Psoas muscle (tissue), 8 donors: Measurements from ENCODE around the gene TMEM72. TPM values are rescaled to one million over a fixed set of nuclear protein-coding genes. Genes with fewer than 3 reads are reported as not detected.
A peak's percentile ranks its signal among the peaks of the same experiment; 100 is the strongest.

Experiments used
- ATAC-seq, 4 donors: fragments of 200-7000 bp; cut with Tn5 transposase; one replicate each; pipeline ENCODE4 v1.9.1; 2020; ENCODE audit warnings: moderate library complexity in 3 of 4, mild to moderate bottlenecking in 2 of 4
- DNase-seq, 2 donors: peaks; one replicate each; pipeline ENCODE4 v3.0.0-alpha.2; 2020
- H3K27ac ChIP-seq: fragments of 200-600 bp; one replicate; pipeline ENCODE4 v1.8.0; 2022
- H3K27me3 ChIP-seq, 3 donors: fragments of 200-600 bp in 1 of 3; one replicate each; pipeline versions ENCODE4 v1.6.1 to v1.8.0; 2013 to 2022; ENCODE audit warnings: low read length in 2 of 3, mild to moderate bottlenecking in 2 of 3, moderate library complexity in 1 of 3; ENCODE audit not compliant: insufficient read depth in 3 of 3
- H3K36me3 ChIP-seq, 2 donors: fragments of 200-600 bp in 1 of 2; one replicate each; pipeline versions ENCODE4 v1.6.1 to v1.8.0; 2013 to 2022; ENCODE audit warnings: low read depth in 1 of 2, mild to moderate bottlenecking in 1 of 2, moderate library complexity in 1 of 2; ENCODE audit not compliant: insufficient read depth in 1 of 2
- H3K4me1 ChIP-seq: fragments of 200-600 bp; one replicate; pipeline ENCODE4 v1.8.0; 2022
- H3K4me3 ChIP-seq: fragments of 200-600 bp; one replicate; pipeline ENCODE4 v1.8.0; 2022; ENCODE audit warnings: mild to moderate bottlenecking
- H3K9me3 ChIP-seq: fragments of 200-600 bp; one replicate; pipeline ENCODE4 v1.8.0; 2022
- WGBS, 3 donors: extraction: QIAGEN DNeasy Blood & Tissue Kit; methylation state at CpG; one replicate each; pipeline versions ENCODE4 v1.1.6 to v1.1.7; 2013; 5-methylcytosine and 5-hydroxymethylcytosine counted together
- intact Hi-C, 2 donors: fragments of 100-400 bp; cut with DNase I; formaldehyde crosslinking; loops; one replicate each; pipeline versions ENCODE4 v1.11.0 to v1.14.2; 2022
- polyA plus RNA-seq, 3 donors: library from polyadenylated mRNA; stranded (reverse); fragments of 200-250 nt; gene quantifications; one replicate each; pipeline ENCODE4 v1.2.3, GENCODE V29; 2013
- total RNA-seq, 4 donors: library from RNA; stranded (reverse); fragmentation: NEBNext Ultra II Directional in 2 of 4; extraction: Animal tissue kit (Norgen Biotek cat#: 25700) in 2 of 4; gene quantifications; one replicate each; pipeline versions ENCODE4 v1.2.1 to v1.2.4, GENCODE V29; 2021 to 2023
- TF ChIP-seq, protein P1 (sequence below): fragments of 200-600 bp; IDR thresholded peaks from one replicate; pipeline ENCODE4 v1.8.0; 2022; ENCODE audit warnings: antibody characterized with exemption
- donor health status: healthy with polysubstance abuse.
- donor health status: DM: no; HTN: no; CAD: no; lungs with moderate emphysema.
- donor health status: Bipolar disorder and iron deficiency.
- donor health status: healthy.
- donor health status: DM: yes; HTN: yes; CAD: no.
- donor health status: DM: no; HTN: no; CAD: no.
- donor health status: DM: no; HTN: no; CAD: no.
- donor health status: DM: yes; HTN: yes; CAD: no.

Gene TMEM72
- total and polyA plus RNA-seq, 7 donors, result not detected

DNA sequence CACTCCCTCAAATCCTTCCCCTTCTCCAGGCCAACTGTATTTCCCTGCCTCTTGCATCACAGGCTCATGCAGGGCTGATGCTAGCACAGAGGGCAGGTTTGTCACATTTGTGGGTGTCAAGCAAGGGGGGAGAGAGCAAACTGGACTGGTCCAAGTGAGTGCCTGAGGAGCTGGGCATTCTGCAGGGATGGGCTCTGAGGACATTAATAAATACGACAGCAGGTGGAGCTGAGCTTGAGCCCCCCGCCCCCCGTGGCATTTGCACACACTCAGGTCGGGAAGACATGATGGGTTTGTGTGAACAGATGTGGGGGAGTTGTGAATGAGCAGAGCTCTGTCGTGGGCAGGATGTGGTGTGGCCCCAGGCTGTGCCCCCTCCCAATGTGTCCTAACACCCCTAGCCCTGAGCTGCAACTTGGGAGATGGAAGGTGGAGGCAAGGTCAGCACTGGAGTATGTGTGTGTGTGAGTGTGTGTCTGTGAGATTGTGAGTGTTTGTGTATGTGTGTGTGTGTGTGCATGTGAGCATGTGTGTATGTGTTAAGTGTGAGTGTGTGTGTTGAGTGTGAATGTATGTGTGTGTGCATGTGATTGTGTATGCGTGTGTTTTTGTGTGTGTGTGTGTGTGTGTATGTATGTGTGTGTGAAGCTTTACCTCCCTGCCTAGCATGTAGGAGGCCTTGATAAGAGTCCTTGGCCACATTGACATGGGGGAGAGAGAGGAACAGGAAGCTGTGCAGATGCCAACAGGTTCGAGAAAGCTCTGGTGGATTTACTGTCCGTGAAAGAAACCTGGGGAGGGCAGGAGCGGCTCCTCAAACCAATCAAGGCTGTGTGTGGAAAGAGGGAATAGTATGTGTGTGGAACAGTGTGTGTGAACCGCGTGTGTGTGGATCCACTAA is 57.6 kb downstream of the TMEM72 start:
- Histone ChIP-seq H3K4me1 (peaks cover 67% of the 10 kb centered on the region), H3K27me3 (no peaks in the 10 kb centered on the region), H3K36me3 (peaks cover 0 to 18% of the 10 kb centered on the region in 2 donors), H3K9me3 (no peaks in the 10 kb centered on the region), H3K4me3 (no peak overlapping the region), H3K27ac (peak overlapping the region; percentile 69)
- 68 to 78% (median 71%) methylated on average over 11 of the region's 11 CpGs for WGBS, 3 donors
- peak in 1 of 2 donors; percentile 45 for DNase-seq
- TF ChIP-seq, protein P1, sequence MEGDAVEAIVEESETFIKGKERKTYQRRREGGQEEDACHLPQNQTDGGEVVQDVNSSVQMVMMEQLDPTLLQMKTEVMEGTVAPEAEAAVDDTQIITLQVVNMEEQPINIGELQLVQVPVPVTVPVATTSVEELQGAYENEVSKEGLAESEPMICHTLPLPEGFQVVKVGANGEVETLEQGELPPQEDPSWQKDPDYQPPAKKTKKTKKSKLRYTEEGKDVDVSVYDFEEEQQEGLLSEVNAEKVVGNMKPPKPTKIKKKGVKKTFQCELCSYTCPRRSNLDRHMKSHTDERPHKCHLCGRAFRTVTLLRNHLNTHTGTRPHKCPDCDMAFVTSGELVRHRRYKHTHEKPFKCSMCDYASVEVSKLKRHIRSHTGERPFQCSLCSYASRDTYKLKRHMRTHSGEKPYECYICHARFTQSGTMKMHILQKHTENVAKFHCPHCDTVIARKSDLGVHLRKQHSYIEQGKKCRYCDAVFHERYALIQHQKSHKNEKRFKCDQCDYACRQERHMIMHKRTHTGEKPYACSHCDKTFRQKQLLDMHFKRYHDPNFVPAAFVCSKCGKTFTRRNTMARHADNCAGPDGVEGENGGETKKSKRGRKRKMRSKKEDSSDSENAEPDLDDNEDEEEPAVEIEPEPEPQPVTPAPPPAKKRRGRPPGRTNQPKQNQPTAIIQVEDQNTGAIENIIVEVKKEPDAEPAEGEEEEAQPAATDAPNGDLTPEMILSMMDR, result no peak
- no peak for ATAC-seq
- intact Hi-C loops, result no loop called here

DNA sequence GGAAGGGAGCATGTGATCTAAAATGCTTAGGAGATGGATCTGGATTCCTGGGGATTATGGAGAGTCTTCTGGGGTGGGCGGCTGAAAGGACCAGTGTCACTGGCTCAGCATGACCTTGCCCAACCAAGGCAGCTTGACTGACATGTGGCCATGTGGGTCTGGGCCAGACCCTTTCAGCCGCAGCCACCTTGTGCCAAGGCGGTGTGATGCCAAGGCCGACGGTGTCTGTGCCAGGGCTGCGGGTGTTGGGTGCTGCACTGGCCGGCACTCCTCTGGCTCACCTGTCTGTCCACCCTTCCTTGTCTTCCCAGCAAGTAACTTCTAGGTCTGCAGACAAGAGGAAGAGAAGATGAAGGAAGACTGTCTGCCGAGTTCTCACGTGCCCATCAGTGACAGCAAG is 58.7 kb downstream of the TMEM72 start:
- 27 to 39% (median 33%) methylated on average over 9 of the region's 9 CpGs for WGBS, 3 donors
- ATAC-seq (peak; percentile 66 to 81 (median 77)), DNase-seq (peak; percentile 68 to 87)
- H3K4me1 ChIP-seq, result peaks cover 63% of the 10 kb centered on the region
- TF ChIP-seq, protein P1, result no peak
- no peak overlapping the region for H3K4me3 ChIP-seq
- intact Hi-C loops, result no loop called here
- H3K9me3 ChIP-seq, result no peaks in the 10 kb centered on the region
- no peaks in the 10 kb centered on the region for H3K27me3 ChIP-seq
- H3K36me3 ChIP-seq, result peaks cover 0 to 18% of the 10 kb centered on the region in 2 donors
- peak overlapping the region; percentile 69 for H3K27ac ChIP-seq

DNA sequence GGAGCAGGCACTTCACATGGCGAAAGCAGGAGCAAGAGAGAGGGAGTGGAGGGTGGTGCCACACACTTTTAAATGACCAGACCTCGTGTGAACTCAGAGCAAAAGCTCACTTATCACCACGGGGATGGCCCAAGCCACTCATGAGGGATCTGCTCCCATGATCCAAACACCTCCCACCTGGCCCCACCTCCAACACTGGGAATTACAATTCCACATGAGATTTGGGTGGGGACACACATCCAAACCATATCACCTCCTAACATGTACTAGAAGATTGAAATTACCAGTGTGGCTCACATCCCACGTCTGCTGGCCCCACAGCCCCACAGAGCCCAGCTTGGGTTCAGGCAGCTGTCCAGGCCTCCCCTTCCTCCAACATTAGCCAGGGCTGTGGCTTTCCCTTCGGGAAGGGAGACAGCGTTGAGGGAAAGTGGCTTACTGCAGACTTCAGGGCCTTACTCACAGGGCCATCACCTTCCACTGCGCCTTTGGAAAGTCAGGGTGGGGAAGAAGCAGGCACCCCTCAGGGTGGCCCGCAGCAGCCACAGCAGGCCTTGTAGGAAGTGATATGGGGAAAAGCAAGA is 59.8 kb downstream of the TMEM72 start:
- TF ChIP-seq, protein P1, result no peak
- no peaks in the 10 kb centered on the region for H3K27me3 ChIP-seq
- ATAC-seq, result no peak
- peaks cover 0 to 18% of the 10 kb centered on the region in 2 donors for H3K36me3 ChIP-seq
- no peak overlapping the region for H3K27ac ChIP-seq
- no peak overlapping the region for H3K4me3 ChIP-seq
- 80 to 87% (median 82%) methylated on average over 8 of the region's 8 CpGs for WGBS, 3 donors
- H3K4me1 ChIP-seq, result peaks cover 60% of the 10 kb centered on the region
- H3K9me3 ChIP-seq, result no peaks in the 10 kb centered on the region
- no peak for DNase-seq
- intact Hi-C loops, result no loop called here

DNA sequence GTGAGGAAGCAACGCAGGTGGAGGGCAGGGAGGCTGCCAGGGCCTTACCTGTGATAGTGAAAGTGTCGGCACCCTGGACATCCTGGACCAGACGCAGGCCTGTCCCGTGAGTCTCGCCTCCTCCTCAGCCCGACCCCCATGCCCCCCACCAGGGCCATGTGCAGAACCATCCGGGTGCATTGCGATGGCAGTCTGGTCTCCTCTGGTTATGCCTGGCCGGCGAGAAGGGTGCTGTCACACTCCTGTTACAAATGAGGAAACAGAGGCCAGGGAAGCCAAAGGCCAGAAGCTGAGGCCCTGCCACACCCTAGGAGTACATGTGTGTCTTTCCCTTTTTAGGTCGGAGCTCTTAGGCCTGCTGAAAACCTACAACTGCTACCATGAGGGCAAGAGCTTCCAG is 60.3 kb downstream of the TMEM72 start:
- ATAC-seq (no peak), DNase-seq (peak in 1 of 2 donors; percentile 52)
- TF ChIP-seq, protein P1, result no peak
- 87 to 95% (median 91%) methylated on average over 10 to 11 of the region's 11 CpGs for WGBS, 3 donors
- Histone ChIP-seq H3K36me3 (peaks cover 0 to 18% of the 10 kb centered on the region in 2 donors), H3K27me3 (no peaks in the 10 kb centered on the region), H3K9me3 (no peaks in the 10 kb centered on the region), H3K4me3 (no peak overlapping the region), H3K27ac (no peak overlapping the region), H3K4me1 (peaks cover 60% of the 10 kb centered on the region)
- intact Hi-C loops, result no loop called here
